SU-DHL-6 (cell line): ENCODE results near the gene TMED10.

Experiments used
- H2AFZ ChIP-seq: fragments of 200-600 bp; sonication (generic); 2 replicates; pipeline ENCODE4 v1.6.1; 2014; ENCODE audit warnings: low read depth, mild to moderate bottlenecking, moderate library complexity, mixed read lengths, antibody characterized with exemption, low read length; ENCODE audit not compliant: severe bottlenecking
- H3F3A ChIP-seq: fragments of 200-600 bp; shearing (Covaris generic); 2 replicates; pipeline ENCODE4 v1.6.0; 2016; ENCODE audit warnings: antibody characterized with exemption, mild to moderate bottlenecking; ENCODE audit not compliant: insufficient read depth
- H3K27ac ChIP-seq: fragments of 200-600 bp; sonication (generic); 2 replicates; pipeline ENCODE4 v1.5.1; 2016; ENCODE audit warnings: low read depth, mild to moderate bottlenecking, low read length, moderate library complexity, mixed read lengths
- H3K27me3 ChIP-seq: fragments of 200-600 bp; sonication (generic), shearing (Covaris generic); 2 replicates; pipeline ENCODE4 v1.6.0; 2014; ENCODE audit warnings: mild to moderate bottlenecking, low read length
- H3K36me3 ChIP-seq: fragments of 200-600 bp; sonication (generic); 2 replicates; pipeline ENCODE4 v1.6.1; 2014; ENCODE audit warnings: mild to moderate bottlenecking, low read length, mixed read lengths
- H3K4me2 ChIP-seq: fragments of 300-600, 200-600 bp; shearing (Covaris generic), sonication (generic); 2 replicates; pipeline ENCODE4 v1.6.0; 2014; ENCODE audit warnings: low read length, low read depth, mild to moderate bottlenecking; ENCODE audit not compliant: poor library complexity, severe bottlenecking
- H3K4me3 ChIP-seq: fragments of 200-600 bp; sonication (generic); 2 replicates; pipeline ENCODE4 v1.5.1; 2014; ENCODE audit warnings: antibody characterized with exemption, low read length, mild to moderate bottlenecking, mixed read lengths; ENCODE audit not compliant: insufficient read depth, poor library complexity, severe bottlenecking
- H3K79me2 ChIP-seq: fragments of 200-600 bp; sonication (generic); 2 replicates; pipeline ENCODE4 v1.6.1; 2014; ENCODE audit warnings: mild to moderate bottlenecking, low read length, moderate library complexity; ENCODE audit not compliant: insufficient read depth
- H3K9ac ChIP-seq: fragments of 200-600 bp; sonication (generic); 2 replicates; pipeline ENCODE4 v1.7.0; 2014; ENCODE audit warnings: mild to moderate bottlenecking, low read length
- H3K9me2 ChIP-seq: fragments of 200-600 bp; sonication (generic); replicated peaks from 2 replicates; pipeline ENCODE4 v1.6.1; 2014; ENCODE audit warnings: low read length; ENCODE audit not compliant: insufficient read depth
- H3K9me3 ChIP-seq: fragments of 200-600 bp; sonication (generic); 2 replicates; pipeline ENCODE4 v1.6.1; 2014; ENCODE audit warnings: low read length, mixed read lengths; ENCODE audit not compliant: insufficient read depth
- H4K20me1 ChIP-seq: fragments of 200-600 bp; sonication (generic); 2 replicates; pipeline ENCODE4 v1.6.1; 2014; ENCODE audit warnings: low read depth, mild to moderate bottlenecking, antibody characterized with exemption, low read length, moderate library complexity, mixed read lengths
- EZH2phosphoT487 ChIP-seq: fragments of 200-600 bp; sonication (generic), shearing (Covaris generic); conservative IDR thresholded peaks from 2 replicates; pipeline ENCODE4 v1.6.1; 2018; ENCODE audit warnings: mild to moderate bottlenecking, antibody characterized with exemption, low read length, moderate library complexity, mixed read lengths
- TF ChIP-seq, protein P1 (sequence below): fragments of 200-600 bp; sonication (generic); IDR thresholded peaks from one replicate; pipeline ENCODE4 v1.5.1; 2017; ENCODE audit warnings: antibody characterized with exemption, mild to moderate bottlenecking, low read length, moderate library complexity; ENCODE audit not compliant: insufficient read depth, poor library complexity, severe bottlenecking

Gene TMED10

DNA sequence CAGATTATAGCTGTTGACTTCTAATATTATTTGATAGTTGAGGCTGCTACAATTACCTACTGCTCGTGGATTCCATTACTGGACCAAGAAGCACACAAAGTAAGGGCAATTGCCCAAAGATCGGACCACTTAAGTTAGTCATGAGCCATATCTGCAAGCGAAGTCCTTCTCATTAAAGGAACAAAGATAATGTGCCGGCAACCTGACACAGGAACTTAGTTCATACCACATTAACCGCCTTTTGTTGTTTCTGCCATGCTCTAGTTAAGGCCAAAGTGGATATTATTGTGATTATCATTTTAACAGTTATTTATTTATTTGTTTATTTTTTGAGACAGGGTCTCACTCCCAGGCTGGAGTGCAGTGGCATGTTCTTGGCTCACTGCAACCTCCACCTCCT is 38.1 kb upstream of the TMED10 start:
- Histone ChIP-seq H3K9me3 (no peaks in the 10 kb centered on the region), H3K27me3 (no peaks in the 10 kb centered on the region), H3K9ac (no peak overlapping the region), H2AFZ (no peak overlapping the region), H3K9me2 (no peaks in the 10 kb centered on the region), H4K20me1 (no peaks in the 10 kb centered on the region), H3K27ac (no peak overlapping the region), H3K4me2 (no peak overlapping the region), H3K4me3 (no peak overlapping the region), H3F3A (no peaks in the 10 kb centered on the region), H3K79me2 (no peaks in the 10 kb centered on the region), H3K36me3 (no peaks in the 10 kb centered on the region)
- no peak for TF ChIP-seq EZH2phosphoT487
- TF ChIP-seq, protein P1, sequence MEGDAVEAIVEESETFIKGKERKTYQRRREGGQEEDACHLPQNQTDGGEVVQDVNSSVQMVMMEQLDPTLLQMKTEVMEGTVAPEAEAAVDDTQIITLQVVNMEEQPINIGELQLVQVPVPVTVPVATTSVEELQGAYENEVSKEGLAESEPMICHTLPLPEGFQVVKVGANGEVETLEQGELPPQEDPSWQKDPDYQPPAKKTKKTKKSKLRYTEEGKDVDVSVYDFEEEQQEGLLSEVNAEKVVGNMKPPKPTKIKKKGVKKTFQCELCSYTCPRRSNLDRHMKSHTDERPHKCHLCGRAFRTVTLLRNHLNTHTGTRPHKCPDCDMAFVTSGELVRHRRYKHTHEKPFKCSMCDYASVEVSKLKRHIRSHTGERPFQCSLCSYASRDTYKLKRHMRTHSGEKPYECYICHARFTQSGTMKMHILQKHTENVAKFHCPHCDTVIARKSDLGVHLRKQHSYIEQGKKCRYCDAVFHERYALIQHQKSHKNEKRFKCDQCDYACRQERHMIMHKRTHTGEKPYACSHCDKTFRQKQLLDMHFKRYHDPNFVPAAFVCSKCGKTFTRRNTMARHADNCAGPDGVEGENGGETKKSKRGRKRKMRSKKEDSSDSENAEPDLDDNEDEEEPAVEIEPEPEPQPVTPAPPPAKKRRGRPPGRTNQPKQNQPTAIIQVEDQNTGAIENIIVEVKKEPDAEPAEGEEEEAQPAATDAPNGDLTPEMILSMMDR: no peak

DNA sequence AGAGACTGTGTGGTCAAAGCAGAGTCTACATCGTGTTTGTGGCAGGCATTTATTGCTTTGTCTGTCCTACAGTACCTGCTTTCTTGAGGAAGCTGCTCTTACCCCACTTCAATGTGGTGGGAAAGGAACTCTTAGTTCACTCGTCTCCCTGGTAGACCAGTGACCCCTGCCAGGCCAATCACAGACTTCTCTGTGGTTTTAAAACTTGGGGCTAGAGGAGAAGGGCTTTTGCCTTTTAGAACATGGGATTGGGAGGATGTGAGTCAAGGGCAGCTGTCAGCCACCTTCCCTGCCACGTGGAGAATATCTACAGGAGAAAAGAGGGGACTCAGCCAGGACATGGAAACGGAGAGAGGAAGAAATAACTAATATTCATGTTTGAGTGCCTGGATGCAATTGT is 36.8 kb upstream of the TMED10 start:
- no peaks in the 10 kb centered on the region for H4K20me1 ChIP-seq
- no peaks in the 10 kb centered on the region for H3K9me2 ChIP-seq
- no peaks in the 10 kb centered on the region for H3K27me3 ChIP-seq
- H3F3A ChIP-seq: no peaks in the 10 kb centered on the region
- no peak overlapping the region for H3K4me3 ChIP-seq
- no peaks in the 10 kb centered on the region for H3K9me3 ChIP-seq
- no peak overlapping the region for H3K27ac ChIP-seq
- no peaks in the 10 kb centered on the region for H3K36me3 ChIP-seq
- TF ChIP-seq, protein P1: no peak
- no peak for TF ChIP-seq EZH2phosphoT487
- no peak overlapping the region for H3K4me2 ChIP-seq
- H3K9ac ChIP-seq: no peak overlapping the region
- no peaks in the 10 kb centered on the region for H3K79me2 ChIP-seq
- no peak overlapping the region for H2AFZ ChIP-seq

DNA sequence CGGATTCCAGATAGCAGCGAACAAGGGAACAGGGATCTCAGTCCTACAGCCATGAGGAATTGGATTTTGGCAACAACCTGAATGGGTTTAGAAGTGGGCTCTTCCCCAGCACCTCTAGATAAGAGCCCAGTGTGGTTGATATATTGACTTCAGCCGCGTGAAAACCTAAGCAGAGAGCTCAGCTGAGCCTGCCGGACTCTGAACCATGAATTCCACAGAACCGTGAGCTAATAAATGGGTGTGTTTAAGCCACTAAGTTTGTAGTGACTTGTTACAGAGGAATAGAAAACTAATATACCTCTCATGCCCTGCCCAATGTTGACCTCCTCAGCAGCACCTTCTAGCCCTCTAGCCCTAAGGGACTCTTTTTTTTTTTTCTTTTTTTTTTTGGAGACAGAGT is 32.4 kb upstream of the TMED10 start:
- H2AFZ ChIP-seq: no peak overlapping the region
- no peak overlapping the region for H3K4me3 ChIP-seq
- H3K27ac ChIP-seq: no peak overlapping the region
- H4K20me1 ChIP-seq: no peaks in the 10 kb centered on the region
- H3K9me3 ChIP-seq: no peaks in the 10 kb centered on the region
- no peak overlapping the region for H3K4me2 ChIP-seq
- TF ChIP-seq, protein P1: no peak
- no peak for TF ChIP-seq EZH2phosphoT487
- no peaks in the 10 kb centered on the region for H3K79me2 ChIP-seq
- H3K27me3 ChIP-seq: no peaks in the 10 kb centered on the region
- no peaks in the 10 kb centered on the region for H3F3A ChIP-seq
- no peaks in the 10 kb centered on the region for H3K36me3 ChIP-seq
- H3K9ac ChIP-seq: no peak overlapping the region
- no peaks in the 10 kb centered on the region for H3K9me2 ChIP-seq
